Retinal pigment epithelial cell (primary cell): ENCODE data around the gene VPS11.

Experiments
- DNase-seq: peaks from one replicate; pipeline ENCODE4 v3.0.0-alpha.2; 2010; ENCODE audit warnings: low read depth
- H3K4me3 ChIP-seq: 2 replicates; pipeline ENCODE4 v1.5.1; 2011; ENCODE audit warnings: mild to moderate bottlenecking, low read length, control low read depth, moderate library complexity
- CTCF ChIP-seq: conservative IDR thresholded peaks from 2 replicates; pipeline ENCODE4 v1.5.1; 2011; ENCODE audit warnings: low read depth, low read length, control low read depth, inconsistent platforms

The VPS11 gene

GRCh38 chr11:119078675-119079420 lies 11.2 kb downstream of the VPS11 start:
- DNase-seq, result no peak
- no peak for TF ChIP-seq CTCF
- H3K4me3 ChIP-seq, result no peak overlapping the region

GRCh38 chr11:119081682-119082260 lies 14.2 kb downstream of the VPS11 start:
- TF ChIP-seq CTCF, result no peak
- no peak for DNase-seq
- no peak overlapping the region for H3K4me3 ChIP-seq

- DNase-seq, result peak; percentile 66
- peak within 1 kb of the TSS; percentile 90 for H3K4me3 ChIP-seq
- no peak for TF ChIP-seq CTCF
These were observed 17.2 kb downstream of the VPS11 start, which contains the start of gene HMBS for GRCh38 chr11:119084663-119085436. Gene HMBS (plus strand): TSS chr11:119084881. CDS start chr11:119085034, 153 bp downstream.

GRCh38 chr11:119085437-119085847 lies 17.8 kb downstream of the VPS11 start:
- peak overlapping the region; percentile 90 for H3K4me3 ChIP-seq
- no peak for DNase-seq
- no peak for TF ChIP-seq CTCF

- H3K4me3 ChIP-seq, result no peak overlapping the region
- TF ChIP-seq CTCF, result no peak
- no peak for DNase-seq
These were observed 19.5 kb downstream of the VPS11 start for GRCh38 chr11:119087123-119087522.

- TF ChIP-seq CTCF, result no peak
- DNase-seq, result no peak
- H3K4me3 ChIP-seq, result no peak overlapping the region
These were observed 20.2 kb downstream of the VPS11 start for GRCh38 chr11:119087747-119088241.
